Activated CD8-positive, alpha-beta memory T cell treated with anti-CD3 and anti-CD28 coated beads, Interleukin-2, amount 50 U/mL, for 24 hours (primary cell): ENCODE data around the gene PITPNM3.

Source experiments
- DNase-seq: peaks from one replicate; pipeline ENCODE4 v3.0.0-alpha.2; 2020; ENCODE audit errors: extremely low read depth

The PITPNM3 gene

GRCh38 chr17:6408276-6408675 lies 148.1 kb downstream of the PITPNM3 start:
- no peak for DNase-seq

- no peak for DNase-seq
Observed at GRCh38 chr17:6402258-6402657, 154.1 kb downstream of the PITPNM3 start.
